ENCODE data around the gene OR5F1.

The OR5F1 gene

GRCh38 chr11:55967914-55968313, 26.5 kb downstream of the OR5F1 start:
- H3F3A ChIP-seq (ENCODE audit: insufficient read depth, low read length): no peaks in the 10 kb centered on the region
- no peaks in the 10 kb centered on the region for H3K9me2 ChIP-seq (ENCODE audit: low read depth, low read length)
- H3K4me3 ChIP-seq (ENCODE audit: low read depth, low read length, poor library complexity, severe bottlenecking): no peak overlapping the region
- H3K27ac ChIP-seq (ENCODE audit: low read depth, low read length, poor library complexity, severe bottlenecking): no peak overlapping the region
- no peaks in the 10 kb centered on the region for H3K9me3 ChIP-seq (ENCODE audit: low read length)
- H3K9ac ChIP-seq (ENCODE audit: low read length): no peak overlapping the region
- H4K20me1 ChIP-seq (ENCODE audit: insufficient read depth, low read length): no peaks in the 10 kb centered on the region
- no peaks in the 10 kb centered on the region for H3K27me3 ChIP-seq (ENCODE audit: insufficient read depth, low read length)
- no peak overlapping the region for H3K4me2 ChIP-seq (ENCODE audit: low read length)
- 0 out of 2 replicates have a peak, but pooled peaks cover 3% of the 10 kb centered on the region for H3K79me2 ChIP-seq (ENCODE audit: insufficient read depth, low read length)
- no peaks in the 10 kb centered on the region for H3K36me3 ChIP-seq (ENCODE audit: insufficient read depth, low read length)
- H2AFZ ChIP-seq (ENCODE audit: low read length): no peak overlapping the region
- TF ChIP-seq, protein P1, sequence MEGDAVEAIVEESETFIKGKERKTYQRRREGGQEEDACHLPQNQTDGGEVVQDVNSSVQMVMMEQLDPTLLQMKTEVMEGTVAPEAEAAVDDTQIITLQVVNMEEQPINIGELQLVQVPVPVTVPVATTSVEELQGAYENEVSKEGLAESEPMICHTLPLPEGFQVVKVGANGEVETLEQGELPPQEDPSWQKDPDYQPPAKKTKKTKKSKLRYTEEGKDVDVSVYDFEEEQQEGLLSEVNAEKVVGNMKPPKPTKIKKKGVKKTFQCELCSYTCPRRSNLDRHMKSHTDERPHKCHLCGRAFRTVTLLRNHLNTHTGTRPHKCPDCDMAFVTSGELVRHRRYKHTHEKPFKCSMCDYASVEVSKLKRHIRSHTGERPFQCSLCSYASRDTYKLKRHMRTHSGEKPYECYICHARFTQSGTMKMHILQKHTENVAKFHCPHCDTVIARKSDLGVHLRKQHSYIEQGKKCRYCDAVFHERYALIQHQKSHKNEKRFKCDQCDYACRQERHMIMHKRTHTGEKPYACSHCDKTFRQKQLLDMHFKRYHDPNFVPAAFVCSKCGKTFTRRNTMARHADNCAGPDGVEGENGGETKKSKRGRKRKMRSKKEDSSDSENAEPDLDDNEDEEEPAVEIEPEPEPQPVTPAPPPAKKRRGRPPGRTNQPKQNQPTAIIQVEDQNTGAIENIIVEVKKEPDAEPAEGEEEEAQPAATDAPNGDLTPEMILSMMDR (IDR thresholded peaks at IDR 0.05; ENCODE audit: low read length): no peak
- TF ChIP-seq EZH2 (IDR thresholded peaks at IDR 0.05; ENCODE audit: borderline replicate concordance, low read length): no peak
- H3K4me1 ChIP-seq (ENCODE audit: insufficient read depth, low read length, severe bottlenecking): no peaks in the 10 kb centered on the region

GRCh38 chr11:55966391-55966790, 28.0 kb downstream of the OR5F1 start:
- Histone ChIP-seq H3K9me3 (ENCODE audit: low read length) (no peaks in the 10 kb centered on the region), H3K4me1 (ENCODE audit: insufficient read depth, low read length, severe bottlenecking) (no peaks in the 10 kb centered on the region), H2AFZ (ENCODE audit: low read length) (no peak overlapping the region), H3K36me3 (ENCODE audit: insufficient read depth, low read length) (no peaks in the 10 kb centered on the region), H3K79me2 (ENCODE audit: insufficient read depth, low read length) (0 out of 2 replicates have a peak, but pooled peaks cover 3% of the 10 kb centered on the region), H3K4me3 (ENCODE audit: low read depth, low read length, poor library complexity, severe bottlenecking) (no peak overlapping the region), H4K20me1 (ENCODE audit: insufficient read depth, low read length) (no peaks in the 10 kb centered on the region), H3K27ac (ENCODE audit: low read depth, low read length, poor library complexity, severe bottlenecking) (no peak overlapping the region), H3K27me3 (ENCODE audit: insufficient read depth, low read length) (no peaks in the 10 kb centered on the region), H3K9me2 (ENCODE audit: low read depth, low read length) (no peaks in the 10 kb centered on the region), H3F3A (ENCODE audit: insufficient read depth, low read length) (no peaks in the 10 kb centered on the region), H3K9ac (ENCODE audit: low read length) (no peak overlapping the region), H3K4me2 (ENCODE audit: low read length) (no peak overlapping the region)
- TF ChIP-seq EZH2 (IDR thresholded peaks at IDR 0.05; ENCODE audit: borderline replicate concordance, low read length): no peak
- TF ChIP-seq, protein P1 (IDR thresholded peaks at IDR 0.05; ENCODE audit: low read length): no peak

GRCh38 chr11:55956521-55956920, 37.9 kb downstream of the OR5F1 start:
- Histone ChIP-seq H3K27me3 (ENCODE audit: insufficient read depth, low read length) (no peaks in the 10 kb centered on the region), H2AFZ (ENCODE audit: low read length) (no peak overlapping the region), H3K79me2 (ENCODE audit: insufficient read depth, low read length) (no peaks in the 10 kb centered on the region), H3K36me3 (ENCODE audit: insufficient read depth, low read length) (no peaks in the 10 kb centered on the region), H3K9ac (ENCODE audit: low read length) (no peak overlapping the region), H3K4me2 (ENCODE audit: low read length) (no peak overlapping the region), H4K20me1 (ENCODE audit: insufficient read depth, low read length) (no peaks in the 10 kb centered on the region), H3K4me1 (ENCODE audit: insufficient read depth, low read length, severe bottlenecking) (no peaks in the 10 kb centered on the region), H3K27ac (ENCODE audit: low read depth, low read length, poor library complexity, severe bottlenecking) (no peak overlapping the region), H3F3A (ENCODE audit: insufficient read depth, low read length) (no peaks in the 10 kb centered on the region), H3K9me2 (ENCODE audit: low read depth, low read length) (no peaks in the 10 kb centered on the region), H3K9me3 (ENCODE audit: low read length) (no peaks in the 10 kb centered on the region), H3K4me3 (ENCODE audit: low read depth, low read length, poor library complexity, severe bottlenecking) (no peak overlapping the region)
- TF ChIP-seq, protein P1 (IDR thresholded peaks at IDR 0.05; ENCODE audit: low read length): no peak
- TF ChIP-seq EZH2 (IDR thresholded peaks at IDR 0.05; ENCODE audit: borderline replicate concordance, low read length): no peak
